PC-9 (cell line): ENCODE measurements around the gene CDC14A.

Experiments
- EZH2 ChIP-seq: fragments of 200-600 bp; sonication (generic); IDR thresholded peaks from 2 replicates; pipeline ENCODE4 v1.8.0; 2017; ENCODE audit warnings: antibody characterized with exemption, low read depth
- TF ChIP-seq, protein P1 (sequence below): fragments of 200-600 bp; sonication (generic); conservative IDR thresholded peaks from 2 replicates; pipeline ENCODE4 v1.6.1; 2017; ENCODE audit warnings: mixed run types, antibody characterized with exemption, mild to moderate bottlenecking, moderate library complexity

DNA sequence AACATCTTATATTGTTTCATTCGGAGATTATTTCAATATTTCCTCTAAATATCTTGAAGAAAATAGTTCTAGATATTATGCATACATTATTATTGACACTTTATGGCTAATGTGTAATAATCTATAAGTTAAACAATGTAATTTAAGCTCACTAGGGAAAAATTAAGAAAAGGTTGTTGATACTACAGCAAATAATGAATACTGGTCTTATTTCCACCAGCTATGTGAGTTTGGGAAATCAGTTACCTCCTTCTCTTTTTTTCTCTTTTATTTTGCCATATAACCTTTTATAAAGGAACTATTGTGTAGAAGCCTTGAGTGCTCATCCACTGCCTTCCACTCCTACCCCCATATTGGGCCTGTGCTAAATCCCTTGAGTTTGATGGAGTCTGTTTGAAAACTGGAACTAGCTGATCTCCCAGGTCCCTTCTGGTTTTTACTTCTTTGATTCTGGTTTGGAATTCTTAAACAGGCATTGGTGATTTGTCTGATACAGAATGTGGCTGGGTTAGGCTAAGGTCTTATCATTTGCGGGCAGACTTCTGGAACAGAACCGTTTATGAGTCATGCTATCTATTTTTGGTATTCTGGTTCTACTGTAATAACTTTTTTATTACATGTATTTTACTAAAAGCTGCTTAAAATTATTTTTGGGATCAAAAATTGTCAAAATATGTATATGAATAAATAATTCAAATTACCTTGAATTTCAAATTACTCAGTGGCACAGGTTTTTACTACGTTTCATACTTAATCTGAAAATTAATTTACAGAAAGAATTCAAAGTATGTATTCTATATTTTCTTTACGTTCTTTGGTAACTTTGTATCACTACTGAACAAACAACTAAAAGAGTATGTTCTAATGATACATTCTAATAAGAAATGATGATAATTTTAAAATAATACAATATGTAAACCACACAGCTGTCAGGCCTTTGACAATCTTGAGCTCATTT, 5.0 kb upstream of the CDC14A start:
- TF ChIP-seq, protein P1, sequence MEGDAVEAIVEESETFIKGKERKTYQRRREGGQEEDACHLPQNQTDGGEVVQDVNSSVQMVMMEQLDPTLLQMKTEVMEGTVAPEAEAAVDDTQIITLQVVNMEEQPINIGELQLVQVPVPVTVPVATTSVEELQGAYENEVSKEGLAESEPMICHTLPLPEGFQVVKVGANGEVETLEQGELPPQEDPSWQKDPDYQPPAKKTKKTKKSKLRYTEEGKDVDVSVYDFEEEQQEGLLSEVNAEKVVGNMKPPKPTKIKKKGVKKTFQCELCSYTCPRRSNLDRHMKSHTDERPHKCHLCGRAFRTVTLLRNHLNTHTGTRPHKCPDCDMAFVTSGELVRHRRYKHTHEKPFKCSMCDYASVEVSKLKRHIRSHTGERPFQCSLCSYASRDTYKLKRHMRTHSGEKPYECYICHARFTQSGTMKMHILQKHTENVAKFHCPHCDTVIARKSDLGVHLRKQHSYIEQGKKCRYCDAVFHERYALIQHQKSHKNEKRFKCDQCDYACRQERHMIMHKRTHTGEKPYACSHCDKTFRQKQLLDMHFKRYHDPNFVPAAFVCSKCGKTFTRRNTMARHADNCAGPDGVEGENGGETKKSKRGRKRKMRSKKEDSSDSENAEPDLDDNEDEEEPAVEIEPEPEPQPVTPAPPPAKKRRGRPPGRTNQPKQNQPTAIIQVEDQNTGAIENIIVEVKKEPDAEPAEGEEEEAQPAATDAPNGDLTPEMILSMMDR: no peak
- no peak for TF ChIP-seq EZH2
